H9 (cell line): ENCODE data around the gene PTER. TPM values are rescaled to one million over a fixed set of nuclear protein-coding genes. Genes with fewer than 3 reads are reported as not detected.

ENCODE experiments used
- DNase-seq: peaks from one replicate; pipeline ENCODE4 v3.0.0-alpha.2; 2017
- H2AFZ ChIP-seq: one replicate; pipeline ENCODE4 v1.6.1; 2013; ENCODE audit warnings: mild to moderate bottlenecking, low read length, control low read depth, moderate library complexity
- H2AK5ac ChIP-seq: 2 replicates; pipeline ENCODE4 v1.6.1; 2013; ENCODE audit warnings: low read length, control low read depth, mixed read lengths; ENCODE audit not compliant: insufficient read length
- H2BK120ac ChIP-seq: one replicate; pipeline ENCODE4 v1.6.1; 2013; ENCODE audit warnings: low read depth, mild to moderate bottlenecking, low read length, control low read depth, inconsistent platforms; ENCODE audit not compliant: poor library complexity, severe bottlenecking
- H2BK12ac ChIP-seq: 2 replicates; pipeline ENCODE4 v1.6.1; 2013; ENCODE audit warnings: low read length, control low read depth, mixed read lengths, low read depth; ENCODE audit not compliant: insufficient read length
- H2BK15ac ChIP-seq: 2 replicates; pipeline ENCODE4 v1.6.1; 2013; ENCODE audit warnings: low read depth, low read length, control low read depth
- H2BK20ac ChIP-seq: one replicate; pipeline ENCODE4 v1.6.1; 2013; ENCODE audit warnings: low read depth, mild to moderate bottlenecking, low read length, control low read depth, inconsistent platforms; ENCODE audit not compliant: poor library complexity, severe bottlenecking
- H2BK5ac ChIP-seq: 2 replicates; pipeline ENCODE4 v1.6.1; 2013; ENCODE audit warnings: low read length, control low read depth, mixed read lengths; ENCODE audit not compliant: insufficient read length
- H3K14ac ChIP-seq: 2 replicates; pipeline ENCODE4 v1.6.1; 2013; ENCODE audit warnings: low read length, control low read depth; ENCODE audit not compliant: insufficient read depth
- H3K18ac ChIP-seq: 2 replicates; pipeline ENCODE4 v1.6.1; 2013; ENCODE audit warnings: low read depth, mild to moderate bottlenecking, mixed read lengths, low read length, control low read depth; ENCODE audit not compliant: insufficient read length
- H3K23ac ChIP-seq: 2 replicates; pipeline ENCODE4 v1.6.1; 2013; ENCODE audit warnings: low read length, control low read depth, mixed read lengths, low read depth; ENCODE audit not compliant: insufficient read length
- H3K23me2 ChIP-seq: 2 replicates; pipeline ENCODE4 v1.6.1; 2013; ENCODE audit warnings: low read depth, mild to moderate bottlenecking, mixed read lengths, low read length, control low read depth; ENCODE audit not compliant: insufficient read length, poor library complexity, severe bottlenecking
- H3K27ac ChIP-seq: 2 replicates; pipeline ENCODE4 v1.5.1; 2013; ENCODE audit warnings: low read length, control low read depth, mixed read lengths, low read depth; ENCODE audit not compliant: insufficient read length
- H3K27me3 ChIP-seq: 2 replicates; pipeline ENCODE4 v1.6.1; 2013; ENCODE audit warnings: low read length, control low read depth, inconsistent platforms; ENCODE audit not compliant: insufficient read depth
- H3K4ac ChIP-seq: 2 replicates; pipeline ENCODE4 v1.6.1; 2013; ENCODE audit warnings: low read depth, mild to moderate bottlenecking, control low read depth, inconsistent platforms, low read length, moderate library complexity
- H3K4me1 ChIP-seq: 2 replicates; pipeline ENCODE4 v1.6.1; 2013; ENCODE audit warnings: low read length, control low read depth, inconsistent platforms; ENCODE audit not compliant: insufficient read depth
- H3K4me2 ChIP-seq: 2 replicates; pipeline ENCODE4 v1.6.1; 2013; ENCODE audit warnings: low read length, control low read depth, mixed read lengths; ENCODE audit not compliant: insufficient read length, insufficient read depth
- H3K56ac ChIP-seq: 2 replicates; pipeline ENCODE4 v1.6.1; 2013; ENCODE audit warnings: low read depth, mild to moderate bottlenecking, mixed read lengths, low read length, control low read depth; ENCODE audit not compliant: insufficient read length
- H3K79me1 ChIP-seq: 2 replicates; pipeline ENCODE4 v1.6.1; 2013; ENCODE audit warnings: low read depth, mild to moderate bottlenecking, moderate library complexity, low read length, control low read depth, inconsistent platforms; ENCODE audit not compliant: insufficient read depth, poor library complexity, severe bottlenecking
- H3K79me2 ChIP-seq: 2 replicates; pipeline ENCODE4 v1.6.1; 2013; ENCODE audit warnings: low read length, control low read depth, inconsistent platforms; ENCODE audit not compliant: insufficient read depth
- H3K9ac ChIP-seq: 2 replicates; pipeline ENCODE4 v1.6.1; 2013; ENCODE audit warnings: low read length, control low read depth, mixed read lengths; ENCODE audit not compliant: insufficient read length; ENCODE audit errors: extremely low read depth
- H3K9me3 ChIP-seq: one replicate; pipeline ENCODE4 v1.6.1; 2013; ENCODE audit warnings: low read depth, low read length, inconsistent platforms; ENCODE audit not compliant: control insufficient read depth
- H3T11ph ChIP-seq: one replicate; pipeline ENCODE4 v1.6.1; 2013; ENCODE audit warnings: mild to moderate bottlenecking, low read length, control low read depth, inconsistent platforms
- H4K20me1 ChIP-seq: one replicate; pipeline ENCODE4 v1.6.1; 2013; ENCODE audit not compliant: control insufficient read depth, insufficient read length, insufficient read depth
- H4K5ac ChIP-seq: 2 replicates; pipeline ENCODE4 v1.6.1; 2013; ENCODE audit warnings: low read depth, mild to moderate bottlenecking, mixed read lengths, low read length, control low read depth; ENCODE audit not compliant: insufficient read length
- H4K8ac ChIP-seq: replicated peaks from 2 replicates; pipeline ENCODE4 v1.6.1; 2013; ENCODE audit warnings: low read length, control low read depth, mixed read lengths, low read depth; ENCODE audit not compliant: insufficient read length
- H4K91ac ChIP-seq: 2 replicates; pipeline ENCODE4 v1.6.1; 2013; ENCODE audit warnings: low read depth, mild to moderate bottlenecking, moderate library complexity, mixed read lengths, low read length, control low read depth; ENCODE audit not compliant: insufficient read length
- H3K27ac Mint-ChIP-seq, 3 experiments: 2 replicates in 2 of 3; 3 replicates in 1 of 3; pipeline ENCODE4 v1.8.0; 2020 to 2021; ENCODE audit warnings: mixed read lengths in 3 of 3, mild to moderate bottlenecking in 1 of 3, moderate library complexity in 1 of 3
- H3K27me3 Mint-ChIP-seq: 2 replicates; pipeline ENCODE4 v1.8.0; 2021; ENCODE audit warnings: low read depth, mild to moderate bottlenecking, moderate library complexity, mixed read lengths
- H3K36me3 Mint-ChIP-seq, 3 experiments: 2 replicates in 2 of 3; 3 replicates in 1 of 3; pipeline ENCODE4 v1.8.0; 2020 to 2021; ENCODE audit warnings: low read depth in 3 of 3, mixed read lengths in 3 of 3; ENCODE audit not compliant: insufficient read depth in 1 of 3
- H3K4me1 Mint-ChIP-seq, 2 experiments: 2 replicates each; pipeline ENCODE4 v1.8.0; 2020; ENCODE audit warnings: mixed read lengths in 2 of 2
- H3K4me3 Mint-ChIP-seq, 2 experiments: 2 replicates in 1 of 2; 3 replicates in 1 of 2; pipeline ENCODE4 v1.8.0; 2020 to 2021; ENCODE audit warnings: mild to moderate bottlenecking in 2 of 2, mixed read lengths in 2 of 2, moderate library complexity in 1 of 2
- H3K9me3 Mint-ChIP-seq, 2 experiments: 2 replicates in 1 of 2; 3 replicates in 1 of 2; pipeline ENCODE4 v1.8.0; 2020; ENCODE audit warnings: mild to moderate bottlenecking in 2 of 2, mixed read lengths in 2 of 2, moderate library complexity in 1 of 2
- CTCF ChIP-seq: fragments of 200-600 bp; sonication (generic); conservative IDR thresholded peaks from 3 replicates; pipeline ENCODE4 v1.8.0; 2021; ENCODE audit warnings: antibody characterized with exemption, mild to moderate bottlenecking
- WGBS: extraction: QIAGEN DNeasy Blood & Tissue Kit; methylation state at CpG from one replicate; pipeline ENCODE4 v1.1.7; 2013; ENCODE audit warnings: missing lambda C conversion rate, low lambda C conversion rate, mixed read lengths; ENCODE audit not compliant: insufficient read length; ENCODE audit errors: extremely low coverage; 5-methylcytosine and 5-hydroxymethylcytosine counted together
- total RNA-seq: library from RNA; stranded (reverse); gene quantifications from 2 replicates; pipeline ENCODE4 v1.2.1, GENCODE V29; 2021

PTER gene
- total RNA-seq, 1 experiment from 2014 or later: 10.1 TPM

DNA sequence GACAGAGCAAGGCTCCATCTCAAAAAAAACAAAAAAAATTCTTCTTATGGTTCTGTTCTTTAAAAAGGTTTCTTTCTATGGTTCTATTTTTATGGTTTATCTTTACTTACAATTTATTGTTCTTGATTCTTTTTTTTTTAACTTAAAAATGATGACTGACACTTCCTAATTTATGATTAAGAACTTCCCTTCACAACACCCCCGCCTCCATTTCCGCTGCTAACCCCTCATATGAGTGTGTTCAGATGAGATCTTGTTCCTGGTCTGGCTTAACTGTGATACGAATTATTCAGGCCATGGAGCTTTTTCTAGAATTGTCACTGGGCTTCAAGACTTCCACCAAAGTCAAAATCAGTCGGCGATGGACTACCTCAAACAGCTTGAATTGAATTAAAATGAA is 33.9 kb downstream of the PTER start:
- no peaks in the 10 kb centered on the region for H3K27me3 Mint-ChIP-seq
- no peak overlapping the region for H2BK20ac ChIP-seq
- no peak overlapping the region for H2AK5ac ChIP-seq
- no peaks in the 10 kb centered on the region for H3K79me1 ChIP-seq
- no peak overlapping the region for H3K56ac ChIP-seq
- no peak overlapping the region for H3K4ac ChIP-seq
- H3K9me3 ChIP-seq: no peaks in the 10 kb centered on the region
- no peak overlapping the region for H2BK5ac ChIP-seq
- no peak overlapping the region for H4K5ac ChIP-seq
- no peak overlapping the region for H3K23ac ChIP-seq
- no peaks in the 10 kb centered on the region for H3K4me1 ChIP-seq
- no peak overlapping the region for H2BK15ac ChIP-seq
- no CpG with 5 or more reads among the region's 5 CpGs for WGBS
- no peak for TF ChIP-seq CTCF
- H3K79me2 ChIP-seq: no peaks in the 10 kb centered on the region
- no peak overlapping the region for H3T11ph ChIP-seq
- no peaks in the 10 kb centered on the region for H3K9me3 Mint-ChIP-seq
- no peak overlapping the region for H4K91ac ChIP-seq
- H3K27ac ChIP-seq: no peak overlapping the region
- no peak overlapping the region for H2BK12ac ChIP-seq
- H3K18ac ChIP-seq: no peak overlapping the region
- H2BK120ac ChIP-seq: no peak overlapping the region
- no peak overlapping the region for H3K4me3 Mint-ChIP-seq
- H3K27me3 ChIP-seq: no peaks in the 10 kb centered on the region
- no peak overlapping the region for H3K27ac Mint-ChIP-seq
- H3K4me1 Mint-ChIP-seq: no peaks in the 10 kb centered on the region
- no peak overlapping the region for H3K14ac ChIP-seq
- H4K20me1 ChIP-seq: no peaks in the 10 kb centered on the region
- H4K8ac ChIP-seq: no peak overlapping the region
- no peaks in the 10 kb centered on the region for H3K36me3 Mint-ChIP-seq
- DNase-seq: no peak
- no peak overlapping the region for H3K4me2 ChIP-seq
- no peaks in the 10 kb centered on the region for H3K23me2 ChIP-seq
- no peak overlapping the region for H3K9ac ChIP-seq
- no peak overlapping the region for H2AFZ ChIP-seq
